ENCODE measurements around the gene TRIM8.

GRCh38 chr10:102679596-102679995 is 35.3 kb downstream of the TRIM8 start:
- TF ChIP-seq POLR2A (IDR thresholded peaks at IDR 0.05) (no peak), CTCF (IDR thresholded peaks at IDR 0.05) (no peak)
